Fibroblast of lung (primary cell): ENCODE results near the gene MAST2.

Experiments
- EZH2 ChIP-seq: IDR thresholded peaks from 2 replicates; pipeline ENCODE4 v1.5.1; 2012; ENCODE audit warnings: low read length, control low read depth, mild to moderate bottlenecking; ENCODE audit errors: missing control alignments
- TF ChIP-seq, protein P1 (sequence below), 2 donors: IDR thresholded peaks in 1 of 2; conservative IDR thresholded peaks in 1 of 2; 1 replicate in 1 of 2; 2 replicates in 1 of 2; pipeline ENCODE4 v1.5.1; 2011 to 2012; ENCODE audit warnings: low read length in 2 of 2, control low read depth in 1 of 2, inconsistent platforms in 1 of 2, low read depth in 1 of 2, mild to moderate bottlenecking in 1 of 2

DNA sequence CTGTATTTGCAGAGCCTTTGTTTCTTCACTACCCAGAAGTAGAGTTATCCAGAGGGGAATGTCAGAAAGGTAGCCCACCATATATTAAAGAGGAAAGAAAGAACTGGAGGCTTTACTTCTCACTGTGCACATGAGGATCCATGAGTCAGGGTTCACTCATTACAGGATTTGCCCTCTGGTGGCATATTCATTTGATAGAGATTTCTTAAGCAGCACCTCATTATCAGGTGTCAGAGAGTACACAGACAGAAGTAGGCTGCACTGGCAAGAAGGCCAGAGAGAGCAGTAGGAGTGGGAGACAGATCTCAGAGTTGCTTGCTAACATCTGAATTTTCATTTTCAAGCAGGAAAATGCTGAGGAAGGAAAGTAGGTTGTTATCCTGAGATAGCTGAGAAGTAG lies 205.2 kb downstream of the MAST2 start:
- TF ChIP-seq, protein P1, sequence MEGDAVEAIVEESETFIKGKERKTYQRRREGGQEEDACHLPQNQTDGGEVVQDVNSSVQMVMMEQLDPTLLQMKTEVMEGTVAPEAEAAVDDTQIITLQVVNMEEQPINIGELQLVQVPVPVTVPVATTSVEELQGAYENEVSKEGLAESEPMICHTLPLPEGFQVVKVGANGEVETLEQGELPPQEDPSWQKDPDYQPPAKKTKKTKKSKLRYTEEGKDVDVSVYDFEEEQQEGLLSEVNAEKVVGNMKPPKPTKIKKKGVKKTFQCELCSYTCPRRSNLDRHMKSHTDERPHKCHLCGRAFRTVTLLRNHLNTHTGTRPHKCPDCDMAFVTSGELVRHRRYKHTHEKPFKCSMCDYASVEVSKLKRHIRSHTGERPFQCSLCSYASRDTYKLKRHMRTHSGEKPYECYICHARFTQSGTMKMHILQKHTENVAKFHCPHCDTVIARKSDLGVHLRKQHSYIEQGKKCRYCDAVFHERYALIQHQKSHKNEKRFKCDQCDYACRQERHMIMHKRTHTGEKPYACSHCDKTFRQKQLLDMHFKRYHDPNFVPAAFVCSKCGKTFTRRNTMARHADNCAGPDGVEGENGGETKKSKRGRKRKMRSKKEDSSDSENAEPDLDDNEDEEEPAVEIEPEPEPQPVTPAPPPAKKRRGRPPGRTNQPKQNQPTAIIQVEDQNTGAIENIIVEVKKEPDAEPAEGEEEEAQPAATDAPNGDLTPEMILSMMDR (conservative IDR thresholded peaks at IDR 0.05 in 1 of 2, IDR thresholded peaks at IDR 0.05 in 1 of 2; ENCODE audit: low read depth in 1 of 2, low read length in 2 of 2): no peak
- TF ChIP-seq EZH2: no peak
